ENCODE measurements around the gene PSMC3IP.
A peak's percentile ranks its signal among the peaks of the same experiment; 100 is the strongest.

PSMC3IP gene

GRCh38 chr17:42538482-42538881, 39.0 kb downstream of the PSMC3IP start:
- no peak for DNase-seq (ENCODE audit: low read depth in 3 of 3)

- no peak for DNase-seq (ENCODE audit: low read depth in 3 of 3)
Observed at GRCh38 chr17:42537826-42538451, 39.6 kb downstream of the PSMC3IP start.

- DNase-seq (ENCODE audit: low read depth in 3 of 3): no peak
Observed at GRCh38 chr17:42537156-42537805, 40.2 kb downstream of the PSMC3IP start.

GRCh38 chr17:42536372-42537155, 41.0 kb downstream of the PSMC3IP start:
- peak; percentile 46 to 67 (median 49) for DNase-seq (ENCODE audit: low read depth in 3 of 3)

GRCh38 chr17:42536048-42536371, 41.5 kb downstream of the PSMC3IP start, which contains the start of gene NAGLU:
Gene NAGLU (plus strand): TSS chr17:42536241. CDS start chr17:42536273, 32 bp downstream.
- peak; percentile 64 to 82 (median 69) for DNase-seq (ENCODE audit: low read depth in 3 of 3)

GRCh38 chr17:42535155-42536047, 42.1 kb downstream of the PSMC3IP start:
- DNase-seq (ENCODE audit: low read depth in 3 of 3): no peak

- peak in 1 of 3 experiments; percentile 20 for DNase-seq (ENCODE audit: low read depth in 3 of 3)
Observed at GRCh38 chr17:42531455-42532354, 45.8 kb downstream of the PSMC3IP start.

- no peak for DNase-seq (ENCODE audit: low read depth in 3 of 3)
Observed at GRCh38 chr17:42530952-42531454, 46.5 kb downstream of the PSMC3IP start.

- no peak for DNase-seq (ENCODE audit: low read depth in 3 of 3)
Observed at GRCh38 chr17:42529061-42529460, 48.5 kb downstream of the PSMC3IP start.

GRCh38 chr17:42527932-42528331, 49.6 kb downstream of the PSMC3IP start:
- no peak for DNase-seq (ENCODE audit: low read depth in 3 of 3)

GRCh38 chr17:42526031-42526444, 51.5 kb downstream of the PSMC3IP start:
- DNase-seq (ENCODE audit: low read depth in 3 of 3): no peak

GRCh38 chr17:42525221-42525620, 52.3 kb downstream of the PSMC3IP start:
- no peak for DNase-seq (ENCODE audit: low read depth in 3 of 3)

GRCh38 chr17:42522798-42523278, 54.7 kb downstream of the PSMC3IP start:
- no peak for DNase-seq (ENCODE audit: low read depth in 3 of 3)
